Adipose tissue (tissue), 3 donors: ENCODE data around the gene PDPN. TPM values are rescaled to one million over a fixed set of nuclear protein-coding genes. Genes with fewer than 3 reads are reported as not detected.

Experiments used
- H3K27ac ChIP-seq: one replicate; pipeline ENCODE4 v1.5.1; 2013; ENCODE audit warnings: low read depth, low read length
- WGBS, 3 donors: extraction: QIAGEN DNeasy Blood & Tissue Kit; methylation state at CpG; one replicate each; pipeline ENCODE4 v1.1.7; 2013; 5-methylcytosine and 5-hydroxymethylcytosine counted together
- polyA plus RNA-seq, 3 donors: library from polyadenylated mRNA; stranded (reverse); fragments of 200-250 nt; gene quantifications; one replicate each; pipeline ENCODE4 v1.2.3, GENCODE V29; 2013
- donor health status: healthy with polysubstance abuse.
- donor health status: Bipolar disorder and iron deficiency.
- donor health status: healthy.

PDPN gene
- polyA plus RNA-seq, 3 donors = 5.8 to 63.7 (median 38.8) TPM

DNA sequence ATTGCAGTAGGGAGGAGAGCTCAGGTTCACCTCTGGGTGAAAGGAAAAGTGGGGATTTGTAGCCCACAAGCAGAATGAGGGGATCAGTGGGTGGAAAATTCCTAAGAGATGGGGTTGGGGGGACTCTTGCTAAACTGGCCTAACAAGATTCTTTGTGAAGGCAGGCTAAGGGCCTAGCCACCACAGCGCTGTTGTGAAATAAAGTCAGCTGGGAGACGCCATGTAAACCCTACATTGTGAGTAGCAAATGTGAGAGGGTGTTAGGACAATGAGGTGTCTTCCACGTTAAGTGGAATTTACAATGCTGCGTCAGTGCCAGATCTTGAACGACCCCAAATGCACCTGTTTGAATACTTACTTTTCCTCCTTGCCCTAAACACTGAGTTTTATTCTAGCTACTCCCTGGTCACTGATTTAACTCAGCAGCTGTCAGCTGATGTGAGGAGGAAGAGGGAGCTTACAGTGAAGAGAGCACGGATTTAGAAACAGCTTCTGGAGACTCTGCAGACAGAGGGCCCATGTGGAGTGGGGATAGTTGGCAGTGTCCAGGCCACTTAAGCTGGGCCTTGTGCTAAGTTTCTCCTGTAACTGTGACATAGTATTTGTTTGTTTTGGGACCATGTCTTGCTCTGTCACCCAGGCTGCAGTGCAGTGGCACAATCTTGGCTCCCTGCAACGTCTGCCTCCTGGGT, 17.3 kb downstream of the PDPN start:
- 72 to 82% (median 82%) methylated on average over 7 of the region's 7 CpGs for WGBS, 3 donors
- H3K27ac ChIP-seq = no peak overlapping the region

DNA sequence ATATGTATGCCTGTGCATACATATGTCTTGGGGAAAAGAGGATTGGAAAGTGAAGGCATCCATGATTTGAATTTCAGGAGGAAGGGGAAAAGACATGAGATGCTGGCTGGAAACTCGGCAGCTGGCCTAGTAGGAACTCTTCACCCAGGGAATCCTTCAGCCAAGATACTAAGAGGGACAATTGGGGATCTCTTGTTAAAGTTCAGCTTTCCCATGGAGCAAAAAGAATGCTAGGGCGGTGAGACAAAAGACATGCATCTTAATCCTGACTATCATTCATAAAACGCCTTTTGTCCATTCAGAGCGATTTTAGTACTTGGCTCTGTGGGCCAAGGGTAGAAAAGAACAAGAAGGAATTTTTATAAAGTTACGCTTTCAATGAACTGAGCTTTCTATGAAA, 20.5 kb downstream of the PDPN start:
- H3K27ac ChIP-seq = no peak overlapping the region
- WGBS, 3 donors = 77 to 90% (median 80%) methylated on average over 5 of the region's 5 CpGs

GRCh38 chr1:13604721-13605120, 21.1 kb downstream of the PDPN start:
- 81 to 92% (median 85%) methylated on average over 3 of the region's 3 CpGs for WGBS, 3 donors
- H3K27ac ChIP-seq = no peak overlapping the region

DNA sequence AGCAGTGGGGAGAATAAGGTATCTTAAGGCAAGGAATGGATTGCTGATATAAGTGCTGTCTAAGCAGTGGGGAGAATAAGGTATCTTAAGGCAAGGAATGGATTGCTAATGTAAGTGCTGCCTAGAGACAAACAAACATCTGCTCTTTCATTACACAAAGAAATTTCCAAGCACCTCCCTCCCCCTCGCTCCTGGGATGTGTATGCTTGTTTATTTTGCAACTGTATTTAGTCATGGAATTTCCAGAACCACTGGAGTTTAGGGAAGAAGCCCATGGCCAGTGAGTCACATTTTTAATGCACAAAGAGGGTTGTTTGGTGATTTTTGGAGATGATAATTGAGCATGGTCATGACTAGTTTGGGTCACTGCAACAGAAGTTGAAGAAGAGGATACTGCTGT, 21.5 kb downstream of the PDPN start:
- WGBS, 3 donors = 25 to 59% (median 52%) methylated on average over 1 of the region's 1 CpG
- H3K27ac ChIP-seq = no peak overlapping the region

- no peak overlapping the region for H3K27ac ChIP-seq
- whole genome bisulfite sequencing, 3 donors = 89 to 93% (median 90%) methylated on average over 8 of the region's 8 CpGs
Measured at GRCh38 chr1:13607002-13607401, 23.4 kb downstream of the PDPN start.

DNA sequence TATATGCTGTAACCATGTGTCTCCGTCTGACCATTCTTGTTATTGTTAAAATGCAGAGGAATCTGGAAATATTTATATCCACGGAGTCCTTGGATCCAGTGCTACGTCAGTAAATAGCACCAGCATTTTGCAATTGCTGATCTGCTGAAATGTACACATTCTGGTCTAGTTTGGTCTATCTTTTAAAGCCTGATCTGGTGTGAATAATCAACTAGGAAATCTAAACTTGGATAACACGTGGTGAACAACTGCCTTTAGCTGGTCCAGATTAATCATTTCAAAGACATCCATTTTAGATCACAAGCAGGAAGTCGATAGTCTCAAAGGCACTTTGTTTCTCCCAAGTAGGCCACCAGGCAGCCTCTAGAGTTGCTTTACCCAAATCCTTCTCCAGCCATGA, 32.6 kb downstream of the PDPN start:
- WGBS, 3 donors = 35 to 76% (median 72%) methylated on average over 5 of the region's 5 CpGs

DNA sequence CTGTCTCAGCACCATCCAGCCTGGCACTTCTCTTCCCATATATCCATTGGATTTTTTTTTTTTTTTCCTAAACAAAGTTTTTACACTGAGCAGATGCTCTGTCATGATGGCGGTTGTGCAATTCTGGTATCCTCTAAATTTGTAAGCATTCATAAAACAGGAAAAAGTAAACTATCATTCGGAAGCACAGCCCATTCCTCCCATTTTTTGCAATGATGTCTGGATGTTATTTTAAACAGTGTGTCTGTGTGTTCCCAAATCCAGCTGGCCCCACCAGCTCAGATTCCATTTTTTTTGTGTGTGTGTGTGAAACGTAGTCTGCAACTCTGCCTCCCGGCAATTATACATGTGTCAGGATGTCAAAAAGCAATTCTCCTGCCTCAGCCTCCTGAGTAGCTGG, 33.5 kb downstream of the PDPN start:
- no peak overlapping the region for H3K27ac ChIP-seq
- 74 to 85% (median 85%) methylated on average over 4 of the region's 4 CpGs for WGBS, 3 donors

More for the DNA sequence above, 32.6 kb downstream of the PDPN start:
- no peak overlapping the region for H3K27ac ChIP-seq

DNA sequence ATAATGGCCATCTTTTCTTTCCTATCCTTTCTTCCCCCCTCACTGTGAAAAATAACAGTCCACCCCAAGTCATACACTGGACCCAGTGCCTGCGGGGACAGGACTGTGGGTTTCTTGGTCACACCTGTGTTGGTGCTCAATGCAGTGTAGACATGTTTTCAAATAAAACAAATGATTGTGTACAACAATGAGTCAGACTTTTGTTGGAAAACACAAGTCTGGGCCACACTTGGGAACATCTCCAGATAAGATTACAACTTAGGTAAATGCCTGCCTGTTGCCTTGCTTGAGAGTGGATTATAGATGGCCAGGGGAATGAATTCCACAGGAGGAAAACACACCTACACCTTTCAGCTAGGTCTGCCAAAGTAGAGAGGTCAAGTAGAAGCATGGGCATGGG, 34.1 kb downstream of the PDPN start:
- no peak overlapping the region for H3K27ac ChIP-seq
- 80 to 90% (median 86%) methylated on average over 1 of the region's 1 CpG for WGBS, 3 donors

DNA sequence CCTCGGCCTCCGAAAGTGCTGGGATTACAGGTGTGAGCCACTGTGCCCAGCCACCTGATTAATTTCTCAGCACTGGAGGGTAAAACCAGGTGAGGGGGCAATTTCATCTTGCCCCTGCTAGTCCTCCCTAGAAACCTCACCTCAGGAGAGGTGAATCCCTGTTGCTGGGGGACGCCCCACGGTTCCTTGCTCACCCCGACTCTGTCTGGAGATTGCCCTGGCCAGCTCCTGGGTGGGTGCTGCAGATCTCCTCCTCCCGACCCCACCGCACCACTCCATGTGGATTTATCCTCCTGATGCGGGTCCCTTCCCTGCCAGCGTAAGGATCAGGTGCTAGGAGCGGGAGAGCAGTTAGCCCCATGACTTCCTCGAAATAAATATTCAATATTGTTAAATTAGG, 34.9 kb downstream of the PDPN start:
- WGBS, 3 donors = 87 to 93% (median 92%) methylated on average over 11 of the region's 11 CpGs
- no peak overlapping the region for H3K27ac ChIP-seq

DNA sequence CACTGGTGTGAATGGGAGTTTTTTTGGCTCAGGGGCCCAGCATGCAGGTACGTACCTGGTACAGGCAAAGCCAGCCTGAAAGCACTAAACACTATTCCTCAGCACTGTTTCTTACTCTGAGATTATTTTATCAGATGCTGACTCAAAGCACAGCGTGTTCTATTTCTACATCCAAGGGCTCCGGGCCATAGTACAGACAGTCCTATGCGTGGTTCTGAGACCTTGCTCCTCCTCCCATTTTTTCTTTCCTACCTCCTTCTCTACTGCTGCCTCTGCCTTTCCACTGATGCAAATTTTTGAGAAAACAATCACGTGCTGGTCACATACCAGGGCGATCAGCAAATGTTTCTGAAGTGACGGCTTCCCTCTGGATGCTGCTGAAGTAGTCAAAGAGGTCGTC, 36.3 kb downstream of the PDPN start:
- H3K27ac ChIP-seq = peak overlapping the region; percentile 19
- WGBS, 3 donors = 43 to 51% (median 47%) methylated on average over 8 of the region's 8 CpGs

DNA sequence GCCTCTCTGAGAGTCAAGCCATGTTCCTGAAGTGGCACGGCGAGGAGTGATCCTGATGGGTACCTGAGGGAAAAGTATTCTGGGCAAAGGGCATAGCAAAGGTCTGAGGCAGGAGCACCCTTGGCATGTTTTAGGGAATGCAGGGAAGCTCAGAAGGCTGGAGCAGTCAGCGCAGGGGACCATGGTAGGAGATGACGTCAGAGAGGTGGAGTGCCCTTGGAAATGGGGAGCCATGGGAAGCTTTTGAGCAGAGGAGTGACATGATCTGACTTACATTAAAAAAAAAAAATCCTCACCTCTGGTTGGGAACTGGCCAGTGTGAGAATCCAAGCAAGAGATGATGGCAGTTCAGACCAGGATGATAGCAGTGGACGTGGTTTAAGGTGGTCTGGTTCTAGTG, 37.2 kb downstream of the PDPN start:
- WGBS, 3 donors = 83 to 90% (median 87%) methylated on average over 5 of the region's 5 CpGs

DNA sequence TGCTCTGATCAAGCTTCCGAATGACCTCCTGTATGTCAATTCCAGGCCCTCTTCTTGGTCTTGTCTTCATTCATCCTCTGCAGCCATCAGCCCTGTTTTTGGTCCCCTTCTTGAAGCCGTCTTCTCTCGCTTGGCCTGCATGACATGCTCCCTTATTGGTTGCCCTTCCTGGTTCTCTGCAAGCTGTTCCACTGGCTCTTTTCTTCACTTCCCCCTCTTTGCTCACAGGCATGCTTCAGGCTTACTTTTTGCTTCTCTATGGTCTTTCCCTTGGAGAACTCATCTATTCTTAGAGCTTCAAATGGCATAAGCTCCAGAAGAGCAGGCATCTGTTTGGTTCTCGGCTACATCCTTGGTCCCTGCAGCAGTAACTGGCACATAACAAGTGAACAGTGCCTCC, 38.8 kb downstream of the PDPN start:
- H3K27ac ChIP-seq = no peak overlapping the region
- 87 to 91% (median 90%) methylated on average over 4 of the region's 4 CpGs for WGBS, 3 donors

More for the DNA sequence above, 37.2 kb downstream of the PDPN start:
- H3K27ac ChIP-seq = no peak overlapping the region

GRCh38 chr1:13623021-13623637, 39.5 kb downstream of the PDPN start:
- 73 to 76% (median 73%) methylated on average over 9 of the region's 9 CpGs for WGBS, 3 donors
- no peak overlapping the region for H3K27ac ChIP-seq

DNA sequence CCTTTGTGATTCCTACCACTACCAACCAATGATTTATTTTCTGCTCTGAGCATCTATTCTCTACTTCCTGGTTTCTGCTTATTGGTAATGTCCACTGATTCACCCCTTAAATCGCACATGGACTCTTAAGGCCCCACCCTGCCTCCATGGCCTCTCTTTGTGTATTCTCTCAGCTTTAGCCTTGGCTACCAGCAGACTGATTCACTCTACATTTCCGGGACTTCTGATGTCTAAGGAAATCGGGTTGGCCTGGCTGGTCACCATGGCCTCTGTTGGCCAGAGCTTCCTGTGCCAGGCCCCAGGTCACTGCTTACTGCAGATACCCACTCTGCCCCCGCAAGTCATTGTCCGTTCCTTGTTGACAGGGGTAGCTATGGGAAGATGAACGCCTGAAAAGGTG, 40.9 kb downstream of the PDPN start:
- H3K27ac ChIP-seq = no peak overlapping the region
- WGBS, 3 donors = 82 to 92% (median 89%) methylated on average over 6 of the region's 6 CpGs

GRCh38 chr1:13627127-13627526, 43.5 kb downstream of the PDPN start:
- no peak overlapping the region for H3K27ac ChIP-seq

DNA sequence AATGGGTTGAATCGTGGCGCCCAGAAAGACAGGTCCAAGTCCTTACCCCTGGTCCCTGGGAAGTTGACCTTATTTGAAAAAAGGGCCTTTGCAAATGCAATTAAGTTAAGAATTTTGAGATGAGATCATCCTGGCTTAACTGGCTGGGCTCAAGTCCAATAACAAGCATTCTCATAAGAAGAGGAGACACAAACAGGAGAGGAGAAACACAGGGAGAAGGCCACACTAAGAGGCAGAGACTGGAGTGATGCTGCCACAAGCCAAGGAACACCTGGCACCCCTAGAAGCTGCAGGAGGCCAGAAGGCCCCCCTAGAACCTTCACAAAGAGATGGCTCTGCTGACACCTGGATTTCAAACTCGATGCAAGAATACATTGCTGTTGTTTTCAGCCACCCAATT, 44.6 kb downstream of the PDPN start:
- H3K27ac ChIP-seq = no peak overlapping the region
- WGBS, 3 donors = 66 to 82% (median 78%) methylated on average over 3 of the region's 3 CpGs

DNA sequence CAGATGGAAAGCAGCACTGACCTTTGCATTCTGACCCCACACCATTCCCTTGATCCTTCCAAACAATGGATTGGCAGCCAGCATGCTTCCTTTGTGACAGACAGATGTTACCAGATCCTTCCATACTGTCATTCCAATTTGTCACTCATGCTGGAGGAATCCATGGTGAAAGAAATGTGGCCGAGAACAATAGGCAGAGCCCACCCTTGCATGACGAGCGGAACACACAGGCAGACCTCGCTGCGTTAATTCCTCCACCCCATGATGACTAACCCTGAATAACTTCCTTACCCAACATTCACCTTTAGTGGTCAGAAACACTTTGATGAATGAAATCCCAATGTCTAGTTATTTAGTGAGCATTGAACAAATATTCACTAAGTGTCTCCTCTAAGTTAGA, 45.1 kb downstream of the PDPN start:
- H3K27ac ChIP-seq = no peak overlapping the region
- WGBS, 3 donors = 73 to 88% (median 75%) methylated on average over 5 of the region's 5 CpGs

GRCh38 chr1:13642306-13643004, 58.8 kb downstream of the PDPN start:
- no peak overlapping the region for H3K27ac ChIP-seq
- 50 to 65% (median 51%) methylated on average over 3 of the region's 3 CpGs for WGBS, 3 donors

DNA sequence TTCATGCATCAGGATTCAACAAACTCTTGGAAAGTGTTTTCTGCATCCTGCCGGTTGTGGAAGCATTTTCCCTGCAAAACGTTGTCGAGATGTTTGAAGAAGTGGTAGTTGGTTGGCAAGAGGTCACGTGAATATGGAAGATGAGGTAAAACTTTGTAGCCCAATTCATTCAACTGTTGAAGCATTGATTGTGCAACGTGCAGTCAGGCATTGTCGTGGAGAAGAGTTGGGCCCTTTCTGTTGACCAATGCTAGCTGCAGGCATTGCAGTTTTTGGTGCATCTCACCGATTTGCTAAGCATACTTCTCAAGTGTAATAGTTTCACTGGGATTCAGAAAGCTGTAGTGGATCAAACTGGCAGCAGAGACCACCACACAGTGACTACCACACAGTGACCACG, 59.4 kb downstream of the PDPN start:
- H3K27ac ChIP-seq = no peak overlapping the region
- WGBS, 3 donors = 71 to 81% (median 78%) methylated on average over 8 of the region's 8 CpGs

- WGBS, 3 donors = 81 to 93% (median 91%) methylated on average over 7 of the region's 7 CpGs
- H3K27ac ChIP-seq = no peak overlapping the region
Measured at GRCh38 chr1:13646521-13646920, 62.9 kb downstream of the PDPN start.
